Measurements from ENCODE around the gene IL17C.

GRCh38 chr16:88593910-88594309, 44.5 kb upstream of the IL17C start:
- TF ChIP-seq, protein P1, sequence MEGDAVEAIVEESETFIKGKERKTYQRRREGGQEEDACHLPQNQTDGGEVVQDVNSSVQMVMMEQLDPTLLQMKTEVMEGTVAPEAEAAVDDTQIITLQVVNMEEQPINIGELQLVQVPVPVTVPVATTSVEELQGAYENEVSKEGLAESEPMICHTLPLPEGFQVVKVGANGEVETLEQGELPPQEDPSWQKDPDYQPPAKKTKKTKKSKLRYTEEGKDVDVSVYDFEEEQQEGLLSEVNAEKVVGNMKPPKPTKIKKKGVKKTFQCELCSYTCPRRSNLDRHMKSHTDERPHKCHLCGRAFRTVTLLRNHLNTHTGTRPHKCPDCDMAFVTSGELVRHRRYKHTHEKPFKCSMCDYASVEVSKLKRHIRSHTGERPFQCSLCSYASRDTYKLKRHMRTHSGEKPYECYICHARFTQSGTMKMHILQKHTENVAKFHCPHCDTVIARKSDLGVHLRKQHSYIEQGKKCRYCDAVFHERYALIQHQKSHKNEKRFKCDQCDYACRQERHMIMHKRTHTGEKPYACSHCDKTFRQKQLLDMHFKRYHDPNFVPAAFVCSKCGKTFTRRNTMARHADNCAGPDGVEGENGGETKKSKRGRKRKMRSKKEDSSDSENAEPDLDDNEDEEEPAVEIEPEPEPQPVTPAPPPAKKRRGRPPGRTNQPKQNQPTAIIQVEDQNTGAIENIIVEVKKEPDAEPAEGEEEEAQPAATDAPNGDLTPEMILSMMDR (conservative IDR thresholded peaks at IDR 0.05; ENCODE audit: low read depth, low read length): no peak
- TF ChIP-seq EZH2 (IDR thresholded peaks at IDR 0.05; ENCODE audit: borderline replicate concordance, low read depth, low read length, poor library complexity, severe bottlenecking): no peak

Data from A673 (cell line).